Urinary bladder (tissue), 4 donors: ENCODE results near the gene DNAH8. TPM values are rescaled to one million over a fixed set of nuclear protein-coding genes. Genes with fewer than 3 reads are reported as not detected.

Experiments
- DNase-seq: peaks from one replicate; pipeline ENCODE4 v3.0.0-alpha.2; 2015; ENCODE audit errors: extremely low spot score
- H3K27ac ChIP-seq: one replicate; pipeline ENCODE4 v1.5.1; 2013; ENCODE audit warnings: low read depth, mild to moderate bottlenecking, moderate library complexity
- H3K36me3 ChIP-seq: one replicate; pipeline ENCODE4 v1.6.1; 2013; ENCODE audit warnings: mild to moderate bottlenecking, moderate library complexity; ENCODE audit not compliant: insufficient read depth
- H3K4me1 ChIP-seq: one replicate; pipeline ENCODE4 v1.6.1; 2013; ENCODE audit warnings: mild to moderate bottlenecking, moderate library complexity; ENCODE audit not compliant: insufficient read depth
- H3K4me3 ChIP-seq: one replicate; pipeline ENCODE4 v1.5.1; 2013; ENCODE audit warnings: low read depth, low read length
- WGBS: extraction: QIAGEN DNeasy Blood & Tissue Kit; methylation state at CpG from one replicate; pipeline ENCODE4 v1.1.7; 2013; 5-methylcytosine and 5-hydroxymethylcytosine counted together
- polyA plus RNA-seq: library from polyadenylated mRNA; stranded (reverse); fragments of 200-250 nt; gene quantifications from one replicate; pipeline ENCODE4 v1.2.3, GENCODE V29; 2013
- total RNA-seq: library from RNA; depleted of rRNA; stranded (reverse); fragments of >200 nt; gene quantifications from one replicate; pipeline ENCODE4 v1.2.3, GENCODE V29; 2014
- donor health status: healthy with polysubstance abuse.
- donor health status: healthy.

DNAH8 gene
- total and polyA plus RNA-seq, 2 donors: 0.01 to 1.5 TPM

- Histone ChIP-seq H3K4me1 (no peaks in the 10 kb centered on the region), H3K27ac (no peak overlapping the region), H3K36me3 (no peaks in the 10 kb centered on the region), H3K4me3 (no peak overlapping the region)
- WGBS: 93% methylated on average over 9 of the region's 9 CpGs
- DNase-seq: no peak
These were observed 357.7 kb downstream of the DNAH8 start for GRCh38 chr6:39072830-39073229.

GRCh38 chr6:39073471-39074355 lies 358.6 kb downstream of the DNAH8 start:
- DNase-seq: no peak
- H3K4me3 ChIP-seq: no peak overlapping the region
- H3K4me1 ChIP-seq: no peaks in the 10 kb centered on the region
- no peak overlapping the region for H3K27ac ChIP-seq
- WGBS: 83% methylated on average over 17 of the region's 17 CpGs
- no peaks in the 10 kb centered on the region for H3K36me3 ChIP-seq

GRCh38 chr6:39074486-39074885 lies 359.4 kb downstream of the DNAH8 start:
- no peak overlapping the region for H3K4me3 ChIP-seq
- H3K36me3 ChIP-seq: no peaks in the 10 kb centered on the region
- H3K4me1 ChIP-seq: no peaks in the 10 kb centered on the region
- DNase-seq: no peak
- H3K27ac ChIP-seq: no peak overlapping the region
- WGBS: 83% methylated on average over 9 of the region's 9 CpGs

GRCh38 chr6:39075010-39075686 lies 360.0 kb downstream of the DNAH8 start:
- Histone ChIP-seq H3K4me1 (no peaks in the 10 kb centered on the region), H3K36me3 (no peaks in the 10 kb centered on the region), H3K27ac (no peak overlapping the region), H3K4me3 (no peak overlapping the region)
- no peak for DNase-seq
- WGBS: 68% methylated on average over 12 of the region's 12 CpGs

GRCh38 chr6:39075807-39076622 lies 360.9 kb downstream of the DNAH8 start:
- Histone ChIP-seq H3K4me1 (no peaks in the 10 kb centered on the region), H3K4me3 (no peak overlapping the region), H3K36me3 (no peaks in the 10 kb centered on the region), H3K27ac (no peak overlapping the region)
- 75% methylated on average over 11 of the region's 11 CpGs for WGBS
- DNase-seq: no peak

- DNase-seq: no peak
- Histone ChIP-seq H3K4me3 (no peak overlapping the region), H3K27ac (no peak overlapping the region), H3K4me1 (no peaks in the 10 kb centered on the region), H3K36me3 (no peaks in the 10 kb centered on the region)
- WGBS: 78% methylated on average over 9 of the region's 9 CpGs
These were observed 361.8 kb downstream of the DNAH8 start for GRCh38 chr6:39076623-39077535.

- Histone ChIP-seq H3K4me3 (no peak overlapping the region), H3K27ac (no peak overlapping the region), H3K36me3 (no peaks in the 10 kb centered on the region), H3K4me1 (no peaks in the 10 kb centered on the region)
- no peak for DNase-seq
- WGBS: 82% methylated on average over 11 of the region's 11 CpGs
These were observed 362.9 kb downstream of the DNAH8 start for GRCh38 chr6:39077882-39078594.

GRCh38 chr6:39078695-39079094 lies 363.6 kb downstream of the DNAH8 start:
- Histone ChIP-seq H3K4me1 (no peaks in the 10 kb centered on the region), H3K4me3 (no peak overlapping the region), H3K27ac (no peak overlapping the region), H3K36me3 (no peaks in the 10 kb centered on the region)
- no peak for DNase-seq
- WGBS: 89% methylated on average over 3 of the region's 3 CpGs

- WGBS: 81% methylated on average over 8 of the region's 8 CpGs
- no peak for DNase-seq
These were observed 364.4 kb downstream of the DNAH8 start for GRCh38 chr6:39079197-39080125.

More at GRCh38 chr6:39079197-39080125, 364.4 kb downstream of the DNAH8 start:
- Histone ChIP-seq H3K4me1 (no peaks in the 10 kb centered on the region), H3K27ac (no peak overlapping the region), H3K36me3 (no peaks in the 10 kb centered on the region), H3K4me3 (no peak overlapping the region)
